Smooth muscle cell (in vitro differentiated cells): ENCODE data around the gene ANKS1B. TPM values are rescaled to one million over a fixed set of nuclear protein-coding genes. Genes with fewer than 3 reads are reported as not detected.

Source experiments
- DNase-seq: peaks from one replicate; lab custom pipeline; 2025; ENCODE audit not compliant: unreplicated experiment; lab: John Stamatoyannopoulos, UW
- H2AFZ ChIP-seq: fragments of 200-600 bp; sonication (generic); 2 replicates; pipeline ENCODE4 v1.6.0; 2016; ENCODE audit warnings: antibody characterized with exemption, low read depth, mild to moderate bottlenecking
- H3F3A ChIP-seq: fragments of 200-600 bp; sonication (generic); 2 replicates; pipeline ENCODE4 v1.6.0; 2017; ENCODE audit warnings: antibody characterized with exemption, low read depth
- H3K27ac ChIP-seq: fragments of 200-600 bp; sonication (generic); 2 replicates; pipeline ENCODE4 v1.5.1; 2016; ENCODE audit warnings: low read depth, mild to moderate bottlenecking
- H3K27me3 ChIP-seq: fragments of 200-600 bp; sonication (generic); 2 replicates; pipeline ENCODE4 v1.6.1; 2016; ENCODE audit warnings: low read depth, mild to moderate bottlenecking
- H3K36me3 ChIP-seq: fragments of 200-600 bp; sonication (generic); 2 replicates; pipeline ENCODE4 v1.5.1; 2016; ENCODE audit warnings: low read depth
- H3K4me1 ChIP-seq: fragments of 200-600 bp; sonication (generic); 2 replicates; pipeline ENCODE4 v1.5.1; 2016; ENCODE audit warnings: low read depth
- H3K4me2 ChIP-seq: fragments of 200-600 bp; sonication (generic); 2 replicates; pipeline ENCODE4 v1.6.0; 2016; ENCODE audit warnings: mild to moderate bottlenecking
- H3K4me3 ChIP-seq: fragments of 200-600 bp; sonication (generic); 2 replicates; pipeline ENCODE4 v1.5.1; 2016; ENCODE audit warnings: mild to moderate bottlenecking
- H3K79me2 ChIP-seq: fragments of 200-600 bp; sonication (generic); 2 replicates; pipeline ENCODE4 v1.6.0; 2016; ENCODE audit warnings: low read depth, mild to moderate bottlenecking
- H3K9ac ChIP-seq: fragments of 200-600 bp; sonication (generic); 2 replicates; pipeline ENCODE4 v1.6.0; 2016; ENCODE audit warnings: low read depth
- H3K9me3 ChIP-seq: fragments of 200-600 bp; sonication (generic); replicated peaks from 2 replicates; pipeline ENCODE4 v1.5.1; 2016; ENCODE audit warnings: low read depth
- H4K20me1 ChIP-seq: fragments of 200-600 bp; sonication (generic); 2 replicates; pipeline ENCODE4 v1.6.0; 2016; ENCODE audit warnings: low read depth
- CTCF ChIP-seq: fragments of 200-600 bp; sonication (generic); IDR thresholded peaks from 2 replicates; pipeline ENCODE4 v1.5.1; 2017; ENCODE audit warnings: borderline replicate concordance, mild to moderate bottlenecking, antibody characterized with exemption; ENCODE audit not compliant: insufficient read depth, poor library complexity, severe bottlenecking
- WGBS: methylation state at CpG from one replicate; pipeline ENCODE4 v1.1.7; 2016; ENCODE audit warnings: low lambda C conversion rate; 5-methylcytosine and 5-hydroxymethylcytosine counted together
- polyA plus RNA-seq: library from polyadenylated mRNA; unstranded; fragments of >200 nt; fragmentation: Nextera tagmentation; extraction: Ambion mirVana; gene quantifications from 2 replicates; pipeline ENCODE4 v1.2.1, GENCODE V29; 2016
- total RNA-seq: library from RNA; depleted of rRNA; stranded (reverse); fragments of >200 nt; gene quantifications from 2 replicates; pipeline ENCODE4 v1.2.3, GENCODE V29; 2014

ANKS1B gene
- total and polyA plus RNA-seq, 2 experiments from 2014 or later: 0.47 to 7.3 TPM

- Histone ChIP-seq H2AFZ (no peak overlapping the region), H3K27me3 (no peaks in the 10 kb centered on the region), H3K4me2 (no peak overlapping the region), H3F3A (no peaks in the 10 kb centered on the region), H3K79me2 (no peaks in the 10 kb centered on the region), H3K36me3 (no peaks in the 10 kb centered on the region), H3K27ac (no peak overlapping the region), H3K4me3 (no peak overlapping the region), H4K20me1 (no peaks in the 10 kb centered on the region), H3K9me3 (no peaks in the 10 kb centered on the region), H3K9ac (no peak overlapping the region), H3K4me1 (no peaks in the 10 kb centered on the region)
- 56% methylated on average over 2 of the region's 2 CpGs for WGBS
- DNase-seq: no peak
- no peak for TF ChIP-seq CTCF
These were observed 861.8 kb downstream of the ANKS1B start for GRCh38 chr12:99122959-99123358.

GRCh38 chr12:99122496-99122895, 862.2 kb downstream of the ANKS1B start:
- Histone ChIP-seq H3K9ac (no peak overlapping the region), H3K4me1 (no peaks in the 10 kb centered on the region)
- WGBS: 88% methylated on average over 3 of the region's 3 CpGs

GRCh38 chr12:99121546-99121945, 863.2 kb downstream of the ANKS1B start:
- Histone ChIP-seq H3K27me3 (no peaks in the 10 kb centered on the region), H3K9me3 (no peaks in the 10 kb centered on the region), H3K36me3 (no peaks in the 10 kb centered on the region), H2AFZ (no peak overlapping the region), H3K4me2 (no peak overlapping the region), H3K4me1 (no peaks in the 10 kb centered on the region), H3K9ac (no peak overlapping the region), H3F3A (no peaks in the 10 kb centered on the region), H4K20me1 (no peaks in the 10 kb centered on the region), H3K79me2 (no peaks in the 10 kb centered on the region), H3K4me3 (no peak overlapping the region), H3K27ac (no peak overlapping the region)
- WGBS: 93% methylated on average over 4 of the region's 4 CpGs
- no peak for DNase-seq
- TF ChIP-seq CTCF: no peak

More at GRCh38 chr12:99122496-99122895, 862.2 kb downstream of the ANKS1B start:
- no peaks in the 10 kb centered on the region for H3K9me3 ChIP-seq
- H3F3A ChIP-seq: no peaks in the 10 kb centered on the region
- H4K20me1 ChIP-seq: no peaks in the 10 kb centered on the region
- no peaks in the 10 kb centered on the region for H3K79me2 ChIP-seq
- no peaks in the 10 kb centered on the region for H3K36me3 ChIP-seq
- H2AFZ ChIP-seq: no peak overlapping the region
- H3K4me2 ChIP-seq: no peak overlapping the region
- no peak for DNase-seq
- no peak for TF ChIP-seq CTCF
- H3K4me3 ChIP-seq: no peak overlapping the region
- H3K27me3 ChIP-seq: no peaks in the 10 kb centered on the region
- no peak overlapping the region for H3K27ac ChIP-seq

- Histone ChIP-seq H3K9me3 (no peaks in the 10 kb centered on the region), H4K20me1 (no peaks in the 10 kb centered on the region), H3K4me3 (no peak overlapping the region), H2AFZ (no peak overlapping the region), H3K27me3 (no peaks in the 10 kb centered on the region), H3K4me1 (no peaks in the 10 kb centered on the region), H3K9ac (no peak overlapping the region), H3F3A (no peaks in the 10 kb centered on the region), H3K27ac (no peak overlapping the region), H3K79me2 (no peaks in the 10 kb centered on the region), H3K36me3 (no peaks in the 10 kb centered on the region), H3K4me2 (no peak overlapping the region)
- no peak for TF ChIP-seq CTCF
- 84% methylated on average over 10 of the region's 10 CpGs for WGBS
- no peak for DNase-seq
These were observed 864.8 kb downstream of the ANKS1B start for GRCh38 chr12:99119943-99120342.
